GM19438 (cell line): ENCODE measurements around the gene PTPRN2.
"Not testable (repeated sequence)": the region's sequence is repeated elsewhere in the genome, so short reads cannot be mapped to it uniquely, and the experiment has no call there.

Experiments
- ATAC-seq: cut with Tn5 transposase; IDR thresholded peaks from one replicate; pipeline ENCODE4 v1.9.1; 2021; ENCODE audit warnings: low read depth; ENCODE audit not compliant: unreplicated experiment

PTPRN2 gene

GRCh38 chr7:157495594-157495993, 1092.0 kb downstream of the PTPRN2 start:
- ATAC-seq: no peak

GRCh38 chr7:157495177-157495553, 1092.5 kb downstream of the PTPRN2 start:
- ATAC-seq: no peak

- no peak for ATAC-seq
These were observed 1093.0 kb downstream of the PTPRN2 start for GRCh38 chr7:157494506-157495176.

- ATAC-seq: no peak
These were observed 1093.8 kb downstream of the PTPRN2 start for GRCh38 chr7:157493776-157494175.

GRCh38 chr7:157493017-157493416, 1094.6 kb downstream of the PTPRN2 start:
- no peak for ATAC-seq

- ATAC-seq: no peak
These were observed 1097.1 kb downstream of the PTPRN2 start for GRCh38 chr7:157490465-157490912.

- ATAC-seq: not testable (repeated sequence)
These were observed 1097.8 kb downstream of the PTPRN2 start for GRCh38 chr7:157489870-157490269.
